Measurements from ENCODE around the gene SORCS1. TPM values are rescaled to one million over a fixed set of nuclear protein-coding genes. Genes with fewer than 3 reads are reported as not detected.

Gene SORCS1
- polyA plus RNA-seq, 3 donors: 0.09 TPM; not detected in 2

- no peaks in the 10 kb centered on the region for H3K36me3 Mint-ChIP-seq
- no peaks in the 10 kb centered on the region for H3K9me3 Mint-ChIP-seq
- TF ChIP-seq CTCF (IDR thresholded peaks at IDR 0.05): no peak
- Histone ChIP-seq H3K36me3 (replicated peaks in 1 of 2; ENCODE audit: control insufficient read depth in 1 of 2, insufficient read depth in 2 of 2, low read length in 2 of 2) (no peaks in the 10 kb centered on the region), H3K4me2 (replicated peaks; ENCODE audit: extremely low read depth, low read length, poor library complexity, severe bottlenecking) (no peak overlapping the region), H3K4me3 (replicated peaks in 1 of 3; ENCODE audit: low read depth in 2 of 3, low read length in 3 of 3) (no peak overlapping the region), H3K4me1 (ENCODE audit: control insufficient read depth in 1 of 2, insufficient read depth in 2 of 2, low read length in 2 of 2) (no peaks in the 10 kb centered on the region), H3K79me2 (ENCODE audit: insufficient read depth, low read length) (no peaks in the 10 kb centered on the region), H3K27me3 (ENCODE audit: control insufficient read depth in 2 of 2, insufficient read depth in 2 of 2, low read length in 2 of 2) (no peaks in the 10 kb centered on the region), H2AFZ (ENCODE audit: insufficient read depth, low read depth, low read length, poor library complexity, severe bottlenecking) (no peak overlapping the region), H4K20me1 (ENCODE audit: insufficient read depth, low read length) (no peaks in the 10 kb centered on the region), H3K9ac (ENCODE audit: insufficient read depth, low read length, poor library complexity, severe bottlenecking) (no peak overlapping the region), H3K9me3 (replicated peaks in 1 of 2; ENCODE audit: control insufficient read depth in 1 of 2, insufficient read depth in 1 of 2, low read length in 2 of 2) (no peaks in the 10 kb centered on the region), H3K27ac (ENCODE audit: low read depth in 1 of 2, low read length in 2 of 2) (no peak overlapping the region)
- H3K27ac Mint-ChIP-seq: no peak overlapping the region
- DNase-seq: no peak
- intact Hi-C loops (cut with micrococcal nuclease): no loop called here
- no peak overlapping the region for H3K4me3 Mint-ChIP-seq
- no peaks in the 10 kb centered on the region for H3K4me1 Mint-ChIP-seq
- no peaks in the 10 kb centered on the region for H3K27me3 Mint-ChIP-seq (ENCODE audit: low read depth in 3 of 3)
These were observed 526.6 kb downstream of the SORCS1 start for GRCh38 chr10:106637873-106638272.

DNA sequence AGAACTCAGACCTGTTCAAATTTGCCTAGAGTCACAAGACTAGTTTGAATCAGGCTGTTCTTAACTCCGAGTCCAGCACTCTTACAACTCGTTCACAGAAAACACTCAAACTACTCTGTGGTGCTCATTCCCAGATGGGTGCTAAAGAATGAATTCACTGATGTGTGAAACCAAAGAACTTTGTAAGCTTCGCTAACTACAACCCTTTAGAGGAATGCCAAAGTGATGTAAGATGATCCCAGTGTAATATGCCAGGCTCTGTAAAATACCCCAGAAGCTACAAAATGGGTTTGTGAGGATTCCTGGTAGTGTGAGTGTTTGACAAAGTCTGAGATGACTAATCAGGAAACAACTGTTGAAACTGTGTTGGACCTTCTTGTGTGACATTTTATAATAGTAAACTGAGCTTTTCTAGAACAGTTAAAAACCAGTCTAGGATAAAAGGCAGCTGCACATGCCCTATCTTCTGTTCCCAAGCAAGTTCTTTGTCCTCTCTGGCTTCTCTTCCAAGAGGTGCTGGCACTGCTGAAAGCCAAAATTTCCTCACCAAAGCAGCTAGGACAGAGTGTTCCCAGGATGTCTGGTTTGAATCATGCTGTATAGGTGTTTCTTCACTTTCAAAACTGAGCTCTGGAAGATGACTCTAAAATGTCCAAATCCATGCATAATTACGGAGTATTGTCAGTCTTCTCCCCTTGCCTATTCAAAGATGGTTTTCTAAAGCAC is 527.6 kb downstream of the SORCS1 start:
- Mint-ChIP-seq H3K36me3 (no peaks in the 10 kb centered on the region), H3K27me3 (ENCODE audit: low read depth in 3 of 3) (no peaks in the 10 kb centered on the region), H3K4me1 (no peaks in the 10 kb centered on the region), H3K9me3 (no peaks in the 10 kb centered on the region), H3K4me3 (no peak overlapping the region), H3K27ac (no peak overlapping the region)
- 60% methylated on average over 1 of the region's 4 CpGs for WGBS (ENCODE audit: insufficient coverage)
- H4K20me1 ChIP-seq (ENCODE audit: insufficient read depth, low read length): no peaks in the 10 kb centered on the region
- no peaks in the 10 kb centered on the region for H3K79me2 ChIP-seq (ENCODE audit: insufficient read depth, low read length)
- TF ChIP-seq CTCF (IDR thresholded peaks at IDR 0.05): no peak
- no peaks in the 10 kb centered on the region for H3K4me1 ChIP-seq (ENCODE audit: control insufficient read depth in 1 of 2, insufficient read depth in 2 of 2, low read length in 2 of 2)
- no peak overlapping the region for H2AFZ ChIP-seq (ENCODE audit: insufficient read depth, low read depth, low read length, poor library complexity, severe bottlenecking)
- H3K9me3 ChIP-seq (replicated peaks in 1 of 2; ENCODE audit: control insufficient read depth in 1 of 2, insufficient read depth in 1 of 2, low read length in 2 of 2): no peaks in the 10 kb centered on the region
- no peak for DNase-seq
- no peak overlapping the region for H3K9ac ChIP-seq (ENCODE audit: insufficient read depth, low read length, poor library complexity, severe bottlenecking)
- H3K4me2 ChIP-seq (replicated peaks; ENCODE audit: extremely low read depth, low read length, poor library complexity, severe bottlenecking): no peak overlapping the region
- H3K27me3 ChIP-seq (ENCODE audit: control insufficient read depth in 2 of 2, insufficient read depth in 2 of 2, low read length in 2 of 2): no peaks in the 10 kb centered on the region
- H3K4me3 ChIP-seq (replicated peaks in 1 of 3; ENCODE audit: low read depth in 2 of 3, low read length in 3 of 3): no peak overlapping the region
- H3K27ac ChIP-seq (ENCODE audit: low read depth in 1 of 2, low read length in 2 of 2): no peak overlapping the region
- H3K36me3 ChIP-seq (replicated peaks in 1 of 2; ENCODE audit: control insufficient read depth in 1 of 2, insufficient read depth in 2 of 2, low read length in 2 of 2): no peaks in the 10 kb centered on the region
- intact Hi-C loops (cut with micrococcal nuclease): no loop called here

All from CD14-positive monocyte (primary cell).